Ramos (cell line): ENCODE measurements around the gene STH.

Experiments used
- in situ Hi-C: fragments of 300-500 bp; cut with MboI; formaldehyde crosslinking; loops from one replicate; pipeline ENCODE4 v1.14.3; 2022; ENCODE audit warnings: low sequenced_read_pairs; ENCODE audit not compliant: unreplicated experiment

Gene STH

GRCh38 chr17:45982791-45983613 lies 16.0 kb upstream of the STH start:
- in situ Hi-C loops: no loop called here

GRCh38 chr17:45983614-45984310 lies 15.3 kb upstream of the STH start:
- in situ Hi-C loops: no loop called here

GRCh38 chr17:45984368-45984767 lies 14.7 kb upstream of the STH start:
- in situ Hi-C loops: no loop called here

- in situ Hi-C loops: no loop called here
Measured at GRCh38 chr17:45985447-45985846, 13.6 kb upstream of the STH start.

GRCh38 chr17:45986056-45986455 lies 13.0 kb upstream of the STH start:
- in situ Hi-C loops: no loop called here

- in situ Hi-C loops: no loop called here
Measured at GRCh38 chr17:45987706-45988105, 11.3 kb upstream of the STH start.

- in situ Hi-C loops: no loop called here
Measured at GRCh38 chr17:45989759-45990158, 9.3 kb upstream of the STH start.

GRCh38 chr17:45990886-45991285 lies 8.2 kb upstream of the STH start:
- in situ Hi-C loops: no loop called here

GRCh38 chr17:45991341-45991740 lies 7.7 kb upstream of the STH start:
- in situ Hi-C loops: no loop called here

- in situ Hi-C loops: no loop called here
Measured at GRCh38 chr17:45992175-45992574, 6.9 kb upstream of the STH start.

- in situ Hi-C loops: no loop called here
Measured at GRCh38 chr17:45992904-45993303, 6.1 kb upstream of the STH start.

- in situ Hi-C loops: no loop called here
Measured at GRCh38 chr17:45993962-45994627, 5.0 kb upstream of the STH start.

GRCh38 chr17:45994987-45995386 lies 4.1 kb upstream of the STH start:
- in situ Hi-C loops: no loop called here

GRCh38 chr17:45995627-45996270 lies 3.3 kb upstream of the STH start:
- in situ Hi-C loops: no loop called here

GRCh38 chr17:45996282-45996937 lies 2.6 kb upstream of the STH start:
- in situ Hi-C loops: no loop called here

GRCh38 chr17:45997166-45997565 lies 1.9 kb upstream of the STH start:
- in situ Hi-C loops: no loop called here

- in situ Hi-C loops: no loop called here
Measured at GRCh38 chr17:45997624-45998023, 1.4 kb upstream of the STH start.

- in situ Hi-C loops: loop anchor here (25.0 kb wide), 1 partner anchor 837 kb away; no protein-coding TSS in a partner anchor
Measured at GRCh38 chr17:45999900-46000290, 845 bp downstream of the STH start.

- in situ Hi-C loops: loop anchor here (25.0 kb wide), 1 partner anchor 837 kb away; no protein-coding TSS in a partner anchor
Measured at GRCh38 chr17:46000292-46000691, 1.2 kb downstream of the STH start.

GRCh38 chr17:46000757-46001156 lies 1.7 kb downstream of the STH start:
- in situ Hi-C loops: loop anchor here (25.0 kb wide), 1 partner anchor 837 kb away; no protein-coding TSS in a partner anchor
